ENCODE data around the gene MKNK1.

DNA sequence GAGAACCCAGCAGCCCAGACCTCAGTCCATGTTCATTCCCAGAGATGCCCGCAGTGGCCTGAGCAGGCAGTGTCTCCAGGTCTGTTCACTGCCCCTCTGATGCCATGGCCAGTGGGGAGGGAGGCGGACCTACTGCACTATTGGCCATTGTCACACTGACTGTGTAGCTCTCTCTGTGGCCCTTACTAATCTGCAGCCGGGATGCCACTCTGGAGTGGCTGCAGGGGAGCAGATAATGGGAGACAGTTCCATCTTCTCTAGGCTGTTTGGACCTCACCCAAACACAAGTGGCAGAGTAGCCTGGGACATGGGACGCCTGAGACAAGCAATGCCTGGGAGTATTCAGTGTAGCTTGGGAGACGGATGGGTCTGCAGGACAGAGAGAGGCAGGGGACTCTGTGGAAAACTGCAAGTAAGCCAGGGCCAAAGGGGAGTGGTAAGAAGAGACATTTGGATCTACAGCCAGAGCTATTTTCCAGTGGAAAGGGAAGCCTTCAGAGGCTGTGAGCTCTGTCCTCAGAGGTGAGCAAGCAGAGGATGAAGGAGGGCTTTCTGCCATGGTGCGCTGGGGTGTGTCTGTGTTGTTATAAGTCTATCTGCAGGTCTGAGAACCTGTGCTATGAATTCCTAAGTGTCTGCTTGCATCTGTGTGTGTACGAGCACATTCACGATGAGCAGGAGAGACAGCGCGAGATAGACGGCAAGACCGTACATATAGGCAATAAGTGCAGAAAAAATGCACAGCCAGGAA lies 87.7 kb downstream of the MKNK1 start:
- TF ChIP-seq, protein P1, sequence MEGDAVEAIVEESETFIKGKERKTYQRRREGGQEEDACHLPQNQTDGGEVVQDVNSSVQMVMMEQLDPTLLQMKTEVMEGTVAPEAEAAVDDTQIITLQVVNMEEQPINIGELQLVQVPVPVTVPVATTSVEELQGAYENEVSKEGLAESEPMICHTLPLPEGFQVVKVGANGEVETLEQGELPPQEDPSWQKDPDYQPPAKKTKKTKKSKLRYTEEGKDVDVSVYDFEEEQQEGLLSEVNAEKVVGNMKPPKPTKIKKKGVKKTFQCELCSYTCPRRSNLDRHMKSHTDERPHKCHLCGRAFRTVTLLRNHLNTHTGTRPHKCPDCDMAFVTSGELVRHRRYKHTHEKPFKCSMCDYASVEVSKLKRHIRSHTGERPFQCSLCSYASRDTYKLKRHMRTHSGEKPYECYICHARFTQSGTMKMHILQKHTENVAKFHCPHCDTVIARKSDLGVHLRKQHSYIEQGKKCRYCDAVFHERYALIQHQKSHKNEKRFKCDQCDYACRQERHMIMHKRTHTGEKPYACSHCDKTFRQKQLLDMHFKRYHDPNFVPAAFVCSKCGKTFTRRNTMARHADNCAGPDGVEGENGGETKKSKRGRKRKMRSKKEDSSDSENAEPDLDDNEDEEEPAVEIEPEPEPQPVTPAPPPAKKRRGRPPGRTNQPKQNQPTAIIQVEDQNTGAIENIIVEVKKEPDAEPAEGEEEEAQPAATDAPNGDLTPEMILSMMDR (IDR thresholded peaks at IDR 0.05): no peak
- no peak for TF ChIP-seq EP300 (IDR thresholded peaks at IDR 0.05)
- no peak for TF ChIP-seq POLR2A (IDR thresholded peaks at IDR 0.05; ENCODE audit: low read depth)
- TF ChIP-seq POLR2AphosphoS5 (IDR thresholded peaks at IDR 0.05): no peak

All from esophagus muscularis mucosa (tissue), 4 donors.